PFSK-1 (cell line): ENCODE measurements around the gene ZBTB25. TPM values are rescaled to one million over a fixed set of nuclear protein-coding genes. Genes with fewer than 3 reads are reported as not detected.

Experiments used
- FOXP2 ChIP-seq: optimal IDR thresholded peaks from 2 replicates; pipeline ENCODE3; 2011; ENCODE audit warnings: borderline replicate concordance, control low read depth, inconsistent platforms; ENCODE audit not compliant: insufficient read depth; ENCODE audit errors: extremely low read length, extremely low read depth
- POLR2AphosphoS5 ChIP-seq: IDR thresholded peaks from 2 replicates; pipeline ENCODE4 v1.6.1; 2012; ENCODE audit warnings: low read depth, mild to moderate bottlenecking, control low read depth, low read length, moderate library complexity
- SIN3A ChIP-seq: IDR thresholded peaks from 2 replicates; pipeline ENCODE4 v1.6.1; 2012; ENCODE audit warnings: mild to moderate bottlenecking, low read length, moderate library complexity, borderline replicate concordance; ENCODE audit not compliant: insufficient read depth
- TAF1 ChIP-seq: IDR thresholded peaks from 2 replicates; pipeline ENCODE4 v1.6.1; 2012; ENCODE audit warnings: low read length, control low read depth, borderline replicate concordance; ENCODE audit not compliant: insufficient read depth
- polyA plus RNA-seq: library from polyadenylated mRNA; unstranded; fragments of >200 nt; gene quantifications from one replicate; pipeline ENCODE4 v1.2.1, GENCODE V29; 2012; ENCODE audit warnings: low read depth, missing spikeins; ENCODE audit not compliant: insufficient read length
- TF ChIP-seq, protein P1 (sequence below), 2 experiments: IDR thresholded peaks; 2 replicates each; pipeline versions ENCODE4 v1.6.1 to v1.8.0; 2011 to 2012; ENCODE audit warnings: low read depth in 2 of 2, low read length in 2 of 2, control low read depth in 1 of 2, inconsistent platforms in 1 of 2, mild to moderate bottlenecking in 1 of 2, moderate library complexity in 1 of 2; ENCODE audit not compliant: insufficient read depth in 1 of 2

Gene ZBTB25, protein sequence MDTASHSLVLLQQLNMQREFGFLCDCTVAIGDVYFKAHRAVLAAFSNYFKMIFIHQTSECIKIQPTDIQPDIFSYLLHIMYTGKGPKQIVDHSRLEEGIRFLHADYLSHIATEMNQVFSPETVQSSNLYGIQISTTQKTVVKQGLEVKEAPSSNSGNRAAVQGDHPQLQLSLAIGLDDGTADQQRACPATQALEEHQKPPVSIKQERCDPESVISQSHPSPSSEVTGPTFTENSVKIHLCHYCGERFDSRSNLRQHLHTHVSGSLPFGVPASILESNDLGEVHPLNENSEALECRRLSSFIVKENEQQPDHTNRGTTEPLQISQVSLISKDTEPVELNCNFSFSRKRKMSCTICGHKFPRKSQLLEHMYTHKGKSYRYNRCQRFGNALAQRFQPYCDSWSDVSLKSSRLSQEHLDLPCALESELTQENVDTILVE
- 3.0 TPM for polyA plus RNA-seq

DNA sequence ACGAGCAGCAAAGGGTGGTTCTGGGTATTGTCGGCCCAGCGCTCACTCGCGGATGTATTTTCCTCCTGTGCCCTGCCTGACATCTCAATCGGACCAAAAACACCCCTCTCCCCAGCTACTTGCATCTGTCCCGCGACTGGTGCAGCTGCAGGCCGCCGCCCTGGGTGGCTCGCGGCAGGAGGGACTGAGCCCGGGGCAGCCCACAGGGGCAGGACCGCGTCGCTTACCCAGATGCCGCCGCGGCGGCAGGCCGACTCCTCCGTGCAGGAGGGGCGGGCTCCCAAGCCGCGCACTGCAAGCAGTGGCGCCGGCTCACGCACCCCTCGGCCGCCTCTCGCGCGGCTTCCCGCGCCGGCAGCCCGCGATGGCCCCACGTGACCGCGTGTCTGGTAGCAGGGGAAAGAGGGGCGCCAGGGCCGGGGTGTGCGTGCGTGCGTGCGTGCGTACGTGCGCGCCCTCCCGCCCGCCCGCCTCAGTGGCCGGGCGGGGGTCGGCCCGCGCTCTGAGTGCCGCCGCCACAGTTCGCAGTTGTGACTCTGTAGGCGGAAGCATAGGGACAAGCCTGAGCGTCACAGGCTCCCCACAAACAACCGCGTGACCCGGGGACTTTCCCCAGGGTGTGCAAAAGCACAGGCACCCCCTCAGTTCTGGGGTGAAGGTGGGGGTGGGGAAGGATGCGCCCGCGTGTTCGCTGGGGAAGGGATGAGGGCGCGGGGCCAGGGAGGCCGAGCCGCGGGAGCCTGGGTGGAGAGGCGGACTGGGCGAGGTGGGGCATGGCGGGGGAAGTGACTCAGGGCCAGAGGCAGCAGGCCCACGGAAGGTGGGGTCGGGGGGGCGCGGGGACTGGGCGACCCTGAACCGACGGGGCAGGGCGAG, at the start of gene ZBTB25:
TSS of gene ZBTB25 (minus strand) at position 405 of the 876 bp plus-strand sequence. CDS start 13,305 bp downstream, outside the sequence.
- TF ChIP-seq, protein P1, sequence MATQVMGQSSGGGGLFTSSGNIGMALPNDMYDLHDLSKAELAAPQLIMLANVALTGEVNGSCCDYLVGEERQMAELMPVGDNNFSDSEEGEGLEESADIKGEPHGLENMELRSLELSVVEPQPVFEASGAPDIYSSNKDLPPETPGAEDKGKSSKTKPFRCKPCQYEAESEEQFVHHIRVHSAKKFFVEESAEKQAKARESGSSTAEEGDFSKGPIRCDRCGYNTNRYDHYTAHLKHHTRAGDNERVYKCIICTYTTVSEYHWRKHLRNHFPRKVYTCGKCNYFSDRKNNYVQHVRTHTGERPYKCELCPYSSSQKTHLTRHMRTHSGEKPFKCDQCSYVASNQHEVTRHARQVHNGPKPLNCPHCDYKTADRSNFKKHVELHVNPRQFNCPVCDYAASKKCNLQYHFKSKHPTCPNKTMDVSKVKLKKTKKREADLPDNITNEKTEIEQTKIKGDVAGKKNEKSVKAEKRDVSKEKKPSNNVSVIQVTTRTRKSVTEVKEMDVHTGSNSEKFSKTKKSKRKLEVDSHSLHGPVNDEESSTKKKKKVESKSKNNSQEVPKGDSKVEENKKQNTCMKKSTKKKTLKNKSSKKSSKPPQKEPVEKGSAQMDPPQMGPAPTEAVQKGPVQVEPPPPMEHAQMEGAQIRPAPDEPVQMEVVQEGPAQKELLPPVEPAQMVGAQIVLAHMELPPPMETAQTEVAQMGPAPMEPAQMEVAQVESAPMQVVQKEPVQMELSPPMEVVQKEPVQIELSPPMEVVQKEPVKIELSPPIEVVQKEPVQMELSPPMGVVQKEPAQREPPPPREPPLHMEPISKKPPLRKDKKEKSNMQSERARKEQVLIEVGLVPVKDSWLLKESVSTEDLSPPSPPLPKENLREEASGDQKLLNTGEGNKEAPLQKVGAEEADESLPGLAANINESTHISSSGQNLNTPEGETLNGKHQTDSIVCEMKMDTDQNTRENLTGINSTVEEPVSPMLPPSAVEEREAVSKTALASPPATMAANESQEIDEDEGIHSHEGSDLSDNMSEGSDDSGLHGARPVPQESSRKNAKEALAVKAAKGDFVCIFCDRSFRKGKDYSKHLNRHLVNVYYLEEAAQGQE (IDR thresholded peaks at IDR 0.05; ENCODE audit: insufficient read depth in 1 of 2, low read depth in 2 of 2, low read length in 2 of 2) = no peak
- TF ChIP-seq POLR2AphosphoS5 = peak; percentile 17
- no peak for TF ChIP-seq TAF1
- TF ChIP-seq FOXP2 = peak; percentile 13
- TF ChIP-seq SIN3A = no peak

DNA sequence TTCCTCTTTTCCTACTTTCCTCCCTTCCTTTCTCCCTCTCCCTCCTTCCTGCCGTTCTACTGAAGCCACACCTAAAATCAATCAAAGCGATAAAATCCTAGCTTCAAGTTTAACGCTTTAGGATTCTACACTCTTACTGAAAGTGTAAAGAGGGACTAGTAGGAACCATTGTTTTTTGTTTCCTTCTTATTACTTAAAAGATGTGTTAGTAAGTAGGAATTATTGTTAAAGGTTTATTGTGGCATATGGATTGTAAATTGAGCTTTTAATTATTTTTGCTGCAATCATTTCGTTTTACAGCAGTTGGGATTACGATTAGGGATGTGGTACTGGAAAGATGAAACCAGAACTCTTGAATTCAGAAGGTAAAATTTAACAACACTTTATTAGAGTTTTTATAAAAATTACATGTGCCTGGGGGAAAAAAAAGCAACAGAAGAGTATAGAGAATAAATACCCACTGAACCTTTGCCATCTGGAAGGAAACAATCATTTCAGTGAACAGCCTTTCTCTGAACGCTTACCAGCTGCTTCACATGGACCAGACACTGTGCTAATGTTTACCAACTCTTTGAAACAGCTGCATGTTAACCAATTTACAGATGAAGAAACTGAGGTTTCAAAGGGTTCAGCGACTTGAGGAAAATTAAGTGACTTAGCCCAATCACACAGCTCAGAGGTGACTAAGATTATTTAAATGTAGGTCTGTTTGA, 47.1 kb upstream of the ZBTB25 start:
- TF ChIP-seq FOXP2 = no peak
- no peak for TF ChIP-seq POLR2AphosphoS5
- no peak for TF ChIP-seq TAF1
- no peak for TF ChIP-seq SIN3A
- TF ChIP-seq, protein P1 (IDR thresholded peaks at IDR 0.05; ENCODE audit: insufficient read depth in 1 of 2, low read depth in 2 of 2, low read length in 2 of 2) = no peak

- TF ChIP-seq SIN3A = no peak
- TF ChIP-seq TAF1 = no peak
- no peak for TF ChIP-seq POLR2AphosphoS5
- TF ChIP-seq FOXP2 = no peak
- TF ChIP-seq, protein P1 (IDR thresholded peaks at IDR 0.05; ENCODE audit: insufficient read depth in 1 of 2, low read depth in 2 of 2, low read length in 2 of 2) = no peak
These were observed 46.4 kb upstream of the ZBTB25 start, which contains the start of gene PPP1R36 for GRCh38 chr14:64549791-64550620. Gene PPP1R36, plus strand, starts transcription at chr14:64549961. Its CDS starts 37 bp downstream, at chr14:64549998.

DNA sequence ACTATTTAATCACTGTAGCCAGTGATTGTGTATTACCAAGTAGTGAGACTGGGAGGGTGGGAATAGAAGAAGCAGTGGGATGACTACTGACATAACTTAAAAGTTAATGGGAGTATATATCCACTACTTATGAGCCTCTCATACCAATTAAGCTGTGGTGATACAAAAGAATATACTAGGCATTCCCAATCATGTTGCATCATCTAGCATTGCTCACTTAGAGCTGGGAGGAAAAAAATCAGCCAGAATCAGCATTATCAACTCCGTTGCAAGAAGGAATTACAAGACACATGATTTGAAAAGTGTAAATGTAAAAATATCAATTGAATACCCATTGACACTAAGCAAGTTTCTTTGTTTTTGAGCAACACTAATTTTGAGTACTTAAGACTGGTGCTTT, 45.4 kb upstream of the ZBTB25 start:
- TF ChIP-seq FOXP2 = no peak
- no peak for TF ChIP-seq SIN3A
- TF ChIP-seq, protein P1 (IDR thresholded peaks at IDR 0.05; ENCODE audit: insufficient read depth in 1 of 2, low read depth in 2 of 2, low read length in 2 of 2) = no peak
- TF ChIP-seq TAF1 = no peak
- no peak for TF ChIP-seq POLR2AphosphoS5
